GM18909 (cell line): ENCODE measurements around the gene KBTBD12.

Experiments
- ATAC-seq: cut with Tn5 transposase; IDR thresholded peaks from one replicate; pipeline ENCODE4 v1.9.1; 2021; ENCODE audit warnings: mild to moderate bottlenecking; ENCODE audit not compliant: unreplicated experiment, poor library complexity

KBTBD12 gene

DNA sequence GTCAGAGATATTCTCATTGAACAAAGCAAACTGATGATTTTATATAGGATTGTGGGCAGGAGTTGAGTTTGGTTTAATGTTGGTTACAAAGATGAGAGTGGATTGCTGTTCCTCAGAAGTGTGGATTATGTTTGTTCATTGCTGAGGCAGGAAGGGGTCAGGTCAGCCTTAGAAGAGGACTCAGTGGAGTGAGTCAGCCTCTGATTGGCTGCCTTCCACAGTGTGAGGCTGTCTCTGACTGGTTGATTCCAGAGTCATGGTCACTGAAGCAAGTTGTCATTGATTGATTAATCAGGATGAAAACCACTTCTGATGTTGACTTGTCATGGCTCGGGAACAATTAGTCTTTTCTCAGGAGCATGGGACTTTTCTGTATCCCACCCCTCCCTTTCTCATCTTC, 36.2 kb downstream of the KBTBD12 start:
- no peak for ATAC-seq

DNA sequence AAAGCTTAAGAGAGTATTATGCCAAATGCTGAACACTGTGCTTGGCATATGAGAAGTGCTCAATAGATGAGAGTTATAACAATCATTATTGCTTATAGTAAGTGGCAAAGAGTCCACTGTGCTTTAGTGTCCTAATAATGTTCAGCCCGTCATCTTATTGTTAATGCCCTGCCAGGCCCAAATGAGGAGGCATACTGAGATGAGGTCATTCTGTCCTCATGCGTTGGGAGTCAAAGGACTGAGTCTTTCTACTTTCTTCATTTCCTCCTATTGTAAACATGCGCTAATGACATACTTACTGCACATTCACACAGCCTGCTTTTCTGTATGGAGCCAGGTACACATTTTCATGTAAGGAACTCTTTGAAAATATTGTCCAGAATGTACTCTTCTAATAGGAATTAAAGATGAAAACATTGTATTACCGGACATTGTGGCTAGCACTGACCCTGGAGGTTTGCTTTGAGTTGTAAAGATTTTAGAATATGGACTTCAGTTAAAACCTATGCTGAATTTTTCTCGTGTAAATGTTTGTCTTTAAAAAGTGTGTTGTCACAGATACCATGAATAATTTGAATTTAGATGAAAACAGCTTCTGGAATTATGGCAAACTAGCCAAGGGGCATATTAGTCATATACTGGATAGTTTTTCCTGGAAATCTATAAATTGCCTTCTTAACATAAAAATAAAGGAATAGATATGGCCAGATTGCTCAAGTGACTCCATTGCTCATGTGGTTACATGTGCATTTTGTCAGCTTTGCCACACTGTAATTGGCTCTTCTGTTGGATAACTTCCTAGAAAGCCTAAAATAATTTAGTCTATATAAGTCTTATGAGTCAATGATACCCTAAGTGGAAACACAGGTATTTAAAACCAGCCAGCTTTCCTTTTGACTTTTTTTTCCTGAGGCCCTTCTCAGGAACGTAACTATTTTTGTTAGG, 38.3 kb downstream of the KBTBD12 start:
- no peak for ATAC-seq

DNA sequence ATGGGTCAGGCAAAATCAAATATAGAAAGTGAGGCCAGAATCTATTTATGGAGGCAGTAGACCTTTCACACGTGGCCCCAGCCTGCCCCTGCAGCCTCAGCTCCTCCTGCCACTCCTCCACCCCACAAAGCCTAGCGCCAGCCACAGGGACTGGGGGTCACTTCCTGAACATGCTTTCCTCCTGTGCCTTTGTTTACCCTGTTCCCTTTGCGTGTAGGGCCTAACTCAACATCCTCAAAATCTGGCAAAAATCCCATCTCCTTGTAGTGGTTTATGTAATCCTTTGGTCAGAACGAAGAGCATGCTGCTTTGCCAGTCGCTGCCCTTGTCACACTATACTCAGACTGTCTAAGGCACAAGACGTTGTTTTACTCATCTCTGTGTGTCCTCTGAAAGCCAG, 39.6 kb downstream of the KBTBD12 start:
- no peak for ATAC-seq

DNA sequence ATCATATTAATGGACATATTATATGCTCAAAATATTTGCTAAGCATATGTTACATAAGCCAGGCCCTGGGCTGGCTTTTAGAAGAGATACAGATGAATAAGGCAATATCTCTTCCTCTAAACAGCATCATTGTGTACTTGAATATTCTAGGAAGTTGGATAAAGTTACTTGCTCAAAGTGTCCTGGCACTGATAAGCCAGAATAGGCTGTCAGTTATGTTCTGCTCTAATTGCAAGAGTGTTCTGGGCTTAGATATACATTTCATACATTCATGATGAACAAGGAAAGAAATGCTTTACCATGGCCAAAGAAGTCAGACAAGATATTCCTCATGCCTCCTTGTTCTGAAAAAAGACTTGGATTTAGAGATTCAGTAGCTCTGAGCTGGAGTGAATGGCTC, 40.7 kb downstream of the KBTBD12 start:
- no peak for ATAC-seq

DNA sequence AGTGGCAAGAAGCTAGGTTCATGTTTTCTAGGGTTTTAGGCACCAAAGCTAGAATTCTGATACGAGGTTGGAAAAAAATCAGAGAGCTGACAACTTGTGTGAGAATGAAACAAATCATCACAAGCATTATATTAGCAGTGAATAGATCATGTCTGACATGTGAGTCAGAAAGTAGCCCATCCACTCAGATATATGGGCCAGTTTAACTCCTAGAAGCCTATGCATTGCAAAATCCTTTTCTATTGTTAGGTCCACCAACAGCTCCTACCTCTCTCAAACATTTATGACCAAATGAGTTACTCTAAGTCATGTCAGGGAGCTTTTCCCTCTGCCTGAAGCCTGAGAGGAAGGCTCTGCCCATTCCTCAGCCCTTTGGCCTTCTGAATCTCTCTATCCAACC, 44.0 kb downstream of the KBTBD12 start:
- ATAC-seq = no peak

DNA sequence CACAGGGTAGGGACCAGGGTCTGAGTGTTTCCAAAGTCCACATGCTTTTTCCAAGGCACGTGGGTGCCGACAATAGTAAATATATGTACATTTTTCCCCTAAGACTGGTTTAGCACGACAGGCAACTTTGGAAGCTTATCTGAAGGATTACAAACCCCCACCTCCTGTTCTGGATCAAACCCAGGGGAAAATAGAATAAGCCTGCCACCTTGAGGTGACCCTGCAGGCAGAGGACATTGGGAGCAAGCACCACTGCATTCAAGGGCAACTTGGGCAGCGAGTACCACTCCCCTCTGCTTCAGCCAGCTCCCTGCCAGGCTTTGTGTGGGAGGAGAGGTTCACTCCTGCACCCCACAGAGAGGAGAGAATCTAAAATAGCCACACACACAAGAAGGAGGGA, 44.8 kb downstream of the KBTBD12 start:
- ATAC-seq = no peak

DNA sequence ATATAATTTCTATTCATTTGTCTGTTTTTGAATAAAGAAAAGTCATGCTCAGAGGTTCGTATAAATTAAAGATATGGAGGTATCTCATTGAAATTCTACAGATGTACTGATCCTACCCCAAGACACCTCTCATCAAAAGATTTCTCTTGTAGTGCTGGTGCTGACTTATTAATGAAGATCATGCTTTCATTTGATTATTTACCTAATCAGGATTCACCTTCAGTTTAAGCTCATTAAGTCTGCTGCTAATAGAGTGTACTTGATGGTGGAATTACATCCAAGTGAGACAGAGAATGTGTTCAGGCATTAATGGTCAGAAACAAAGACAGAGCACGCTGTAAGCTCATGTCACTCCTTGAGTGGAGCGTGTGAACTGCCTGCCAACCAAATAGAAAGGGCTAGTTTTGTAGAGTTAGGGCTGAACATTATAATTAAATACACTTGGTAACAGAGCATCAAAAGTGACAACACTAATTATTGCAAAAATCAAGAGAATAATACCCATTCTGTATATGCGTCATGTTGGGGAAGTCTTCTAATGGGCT, 45.5 kb downstream of the KBTBD12 start:
- ATAC-seq = no peak

DNA sequence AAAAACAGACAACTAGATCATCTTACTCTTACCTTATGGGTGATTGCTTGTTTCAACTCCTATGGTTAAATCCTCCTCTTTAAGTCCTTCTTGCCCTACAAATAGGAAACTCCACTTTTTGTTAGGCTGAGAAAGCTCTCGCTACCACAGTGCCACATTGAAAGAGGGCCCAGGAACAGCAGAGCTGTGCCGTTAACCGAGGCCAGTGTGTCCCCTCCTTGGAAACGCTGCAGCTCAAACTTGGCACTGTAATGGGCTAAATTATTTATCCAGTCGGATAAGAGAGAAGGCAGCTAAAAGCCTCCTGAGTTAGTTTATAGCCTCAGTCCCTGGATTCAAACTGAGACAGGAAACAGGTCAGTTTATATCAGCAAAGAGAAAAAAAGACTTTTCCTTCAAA, 46.1 kb downstream of the KBTBD12 start:
- no peak for ATAC-seq

DNA sequence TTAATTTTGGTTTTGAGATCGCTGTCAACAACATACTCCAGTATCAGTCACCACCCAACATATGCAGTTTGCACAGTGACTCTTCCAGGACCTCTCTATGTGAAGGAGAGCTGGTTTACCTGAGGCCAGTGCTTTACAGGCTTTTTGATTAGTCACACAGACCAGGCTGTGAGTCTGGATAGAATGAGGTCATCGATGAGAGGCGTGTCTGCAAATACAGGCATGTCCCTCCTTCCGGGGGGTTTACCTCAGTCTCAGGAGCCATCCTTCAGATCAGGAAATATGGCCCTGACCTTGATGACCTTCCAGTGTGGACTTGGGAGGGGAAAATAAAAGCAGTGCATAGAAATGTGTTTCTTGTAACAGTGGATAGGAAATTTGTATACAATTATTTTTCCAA, 46.9 kb downstream of the KBTBD12 start:
- no peak for ATAC-seq

DNA sequence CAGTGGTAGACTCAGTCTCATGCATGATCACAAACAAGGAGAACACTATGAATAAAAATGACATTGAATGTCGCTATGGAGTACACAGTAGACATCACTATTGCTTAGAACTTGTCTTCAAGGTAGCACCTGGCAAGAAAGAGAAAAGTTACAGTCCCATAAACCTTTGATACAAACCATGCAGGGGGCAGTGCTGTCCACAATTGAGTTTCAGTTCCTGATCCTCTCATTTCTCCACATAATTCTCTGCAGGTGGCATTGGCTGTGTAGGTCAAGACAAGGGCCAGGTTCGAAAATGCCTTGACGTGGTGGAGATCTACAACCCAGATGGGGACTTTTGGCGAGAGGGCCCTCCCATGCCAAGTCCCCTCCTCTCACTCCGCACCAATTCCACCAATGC, 47.9 kb downstream of the KBTBD12 start:
- ATAC-seq = no peak

DNA sequence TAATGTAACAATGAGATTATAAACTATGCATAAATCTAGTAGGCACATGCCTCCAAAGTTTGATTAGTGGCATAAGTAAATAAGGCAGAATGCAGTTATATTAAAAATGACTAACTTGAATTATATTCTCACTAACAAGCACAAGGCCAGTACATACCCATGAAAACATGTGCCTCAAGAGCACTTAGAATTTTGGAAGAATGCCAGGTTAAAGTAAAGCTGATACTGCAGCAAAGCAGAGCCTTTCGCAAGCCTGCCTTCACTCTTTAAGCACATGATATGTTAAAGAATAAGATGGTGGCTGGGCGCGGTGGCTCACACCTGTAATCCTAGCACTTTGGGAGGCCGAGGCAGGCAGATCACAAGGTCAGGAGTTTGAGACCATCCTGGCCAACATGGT, 49.0 kb downstream of the KBTBD12 start:
- ATAC-seq = no peak

DNA sequence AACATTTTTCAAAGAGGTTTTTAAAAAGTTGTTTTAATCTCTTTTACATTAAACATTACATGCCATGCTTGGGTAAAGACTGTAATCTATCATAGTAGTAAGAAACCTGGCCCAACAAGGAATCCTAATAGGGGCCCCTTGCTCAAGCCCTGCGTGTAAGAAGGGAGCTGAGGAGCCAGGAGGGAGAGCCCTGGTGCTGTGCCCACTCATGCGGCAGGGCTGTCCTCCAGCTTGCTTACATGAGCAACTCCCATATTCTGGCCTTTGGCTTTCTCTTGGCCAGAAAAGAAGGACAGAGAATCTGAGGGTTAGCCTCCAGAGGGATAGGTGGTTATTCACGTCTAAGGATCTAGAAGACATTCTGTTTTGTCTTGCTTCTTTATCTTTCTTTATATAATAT, 49.8 kb downstream of the KBTBD12 start:
- no peak for ATAC-seq

DNA sequence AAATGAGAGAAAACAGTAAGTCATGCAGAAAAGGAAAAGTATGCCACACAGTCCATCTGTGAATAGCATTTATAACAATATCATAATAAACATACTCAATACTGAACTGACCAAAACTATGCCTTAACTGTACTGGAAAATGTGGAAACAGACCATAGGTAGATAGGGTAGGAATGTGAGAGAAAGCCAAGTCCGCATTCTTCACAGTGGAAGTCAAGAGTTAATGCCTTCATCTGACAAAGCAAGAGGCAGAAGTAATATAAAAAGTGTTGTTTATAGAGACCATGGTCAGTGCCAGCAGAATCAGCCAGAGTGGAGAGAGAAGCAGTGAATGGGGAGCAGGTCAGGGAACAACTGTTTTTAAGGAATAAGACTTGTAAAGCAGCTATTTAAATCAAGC, 52.3 kb downstream of the KBTBD12 start:
- no peak for ATAC-seq

DNA sequence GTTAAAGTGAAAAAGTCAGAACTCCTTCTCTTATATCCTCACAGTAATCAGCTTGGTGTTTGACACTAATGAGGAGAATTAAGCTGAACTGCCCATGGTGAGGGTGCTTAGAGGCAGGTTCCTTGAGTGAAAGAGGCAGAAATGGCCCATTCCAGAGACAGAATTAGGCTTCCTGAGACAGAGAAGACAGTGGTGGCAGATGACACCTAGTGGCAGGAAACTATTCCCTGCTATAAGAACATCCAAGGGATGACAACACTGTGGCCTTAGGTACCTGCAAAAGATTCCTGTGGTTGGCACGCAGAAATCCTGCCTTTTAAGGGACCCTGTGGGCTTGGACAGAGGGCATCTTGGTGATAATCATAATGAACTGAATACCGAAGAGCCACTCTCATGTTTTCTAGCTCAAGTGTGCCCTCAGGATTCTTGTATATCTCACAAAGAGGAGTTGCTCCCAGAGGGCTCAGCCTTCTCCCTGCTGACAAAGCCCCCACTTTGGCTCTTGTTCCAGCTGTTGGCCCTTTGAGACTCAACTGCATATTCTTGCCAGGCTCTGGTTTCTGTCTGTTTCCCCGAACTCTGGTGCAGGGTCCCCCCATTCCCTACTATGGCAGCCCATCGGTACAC, 56.0 kb downstream of the KBTBD12 start:
- no peak for ATAC-seq

DNA sequence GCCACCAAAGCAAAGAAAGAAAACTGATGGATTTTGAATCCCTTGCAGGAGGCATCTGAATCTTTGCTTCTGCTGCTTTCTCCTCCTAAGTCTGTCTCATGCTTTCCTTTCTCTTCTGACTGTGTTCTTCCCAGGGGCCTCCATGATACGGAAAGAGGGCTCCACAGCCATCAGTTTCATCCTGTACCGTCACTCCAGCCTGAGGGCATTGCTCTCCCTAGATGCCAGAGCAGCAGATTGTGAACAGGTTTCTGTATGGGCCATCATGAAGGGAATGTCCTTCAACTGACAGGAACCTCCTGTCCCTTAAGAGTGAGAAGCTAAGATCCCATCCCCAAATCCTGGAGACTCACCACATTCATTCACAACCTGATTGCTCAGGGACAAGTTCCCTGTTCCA, 59.2 kb downstream of the KBTBD12 start:
- no peak for ATAC-seq

DNA sequence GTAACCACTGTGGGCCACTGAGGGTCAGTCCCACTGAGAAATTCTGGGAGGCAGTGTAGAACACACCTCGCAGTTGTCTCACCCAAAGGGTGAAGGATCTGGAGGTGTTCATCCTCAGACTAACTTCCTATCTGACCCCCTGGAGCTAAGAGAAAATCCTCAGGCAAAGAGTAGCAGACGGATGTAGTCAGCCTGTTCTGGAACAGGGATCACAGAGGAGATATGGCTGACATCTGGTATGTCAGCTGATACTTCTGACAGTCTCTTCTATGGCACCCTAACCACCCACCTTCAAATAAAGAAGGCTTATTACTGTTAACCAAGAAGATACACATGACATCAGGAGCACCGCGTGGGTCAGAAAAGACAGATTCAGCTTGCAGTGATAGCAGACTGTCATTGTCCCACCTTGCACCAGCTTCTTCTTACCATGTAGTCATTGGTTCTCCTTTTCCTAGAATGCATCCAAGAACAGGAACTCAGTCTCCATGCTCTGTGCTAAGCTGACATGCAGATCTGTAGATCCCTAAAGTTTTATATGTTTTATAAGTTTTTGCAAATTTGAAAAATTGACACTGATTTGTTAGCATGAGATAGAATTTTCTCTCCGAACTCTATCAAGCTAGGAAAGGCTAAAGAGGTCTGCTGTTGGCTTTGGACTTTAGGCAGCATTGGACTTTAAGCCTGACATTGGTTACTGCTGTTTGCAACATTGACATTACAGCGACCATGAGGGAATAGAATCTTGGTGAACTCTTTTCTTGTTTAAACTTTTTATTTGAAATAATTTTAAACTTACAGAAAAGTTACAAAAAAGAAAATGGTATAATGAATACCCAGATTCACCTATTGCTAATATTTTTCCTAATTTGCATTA, 60.4 kb downstream of the KBTBD12 start:
- no peak for ATAC-seq

DNA sequence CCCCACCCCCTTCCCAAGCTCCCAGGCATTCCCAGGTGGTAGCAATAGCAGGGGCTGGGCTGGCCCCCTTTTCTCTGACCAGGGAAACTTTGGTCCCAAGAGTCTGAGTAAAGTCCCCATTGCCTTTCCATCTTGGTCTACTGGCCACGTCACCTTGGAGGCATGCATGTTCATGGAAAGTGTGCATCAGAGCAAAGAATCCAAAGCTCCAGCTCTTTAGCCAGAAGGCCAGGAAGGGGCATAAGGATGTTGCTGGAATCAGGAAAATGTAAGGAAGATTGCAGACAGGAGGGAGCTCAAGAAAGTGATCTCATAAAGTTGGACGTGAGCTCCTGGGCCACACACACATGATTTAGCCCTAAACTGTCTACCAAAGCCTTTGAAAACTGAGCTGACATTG, 63.6 kb downstream of the KBTBD12 start:
- ATAC-seq = no peak

DNA sequence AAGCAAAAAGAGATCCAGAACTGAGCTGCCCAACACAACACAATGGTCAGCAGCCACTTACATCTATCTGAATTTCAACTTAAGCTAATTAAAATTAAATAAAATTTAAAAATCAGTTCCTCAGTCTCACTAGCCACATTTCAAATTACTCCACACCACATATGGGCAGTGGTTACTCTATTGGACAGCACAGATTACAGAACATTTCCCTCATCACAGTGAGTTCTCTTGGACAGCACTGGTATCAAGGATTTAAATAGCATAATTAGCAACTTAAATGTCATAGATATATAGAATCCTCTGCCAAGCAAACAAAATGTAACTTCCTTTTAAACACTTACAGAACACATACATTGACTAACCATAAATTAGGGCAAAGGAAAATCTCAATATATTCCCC, 64.4 kb downstream of the KBTBD12 start:
- ATAC-seq = no peak

DNA sequence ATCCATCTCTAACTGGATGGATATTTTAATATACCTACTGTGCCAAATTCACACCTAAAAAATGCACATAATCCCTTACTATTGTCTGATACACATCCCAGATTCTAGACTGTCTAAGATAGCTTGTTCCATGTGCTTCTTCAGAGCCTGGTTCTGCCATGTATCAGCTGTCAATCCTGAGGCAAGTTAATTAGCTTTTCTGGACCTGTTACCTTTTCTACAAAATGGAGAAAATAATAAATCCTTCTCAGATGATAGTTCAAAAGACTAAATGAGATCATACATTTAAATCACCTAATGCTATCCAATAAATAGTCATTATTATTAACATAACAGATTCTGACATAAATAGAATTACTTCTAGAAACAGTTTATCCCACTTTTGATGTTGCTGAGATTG, 66.1 kb downstream of the KBTBD12 start:
- ATAC-seq = no peak

DNA sequence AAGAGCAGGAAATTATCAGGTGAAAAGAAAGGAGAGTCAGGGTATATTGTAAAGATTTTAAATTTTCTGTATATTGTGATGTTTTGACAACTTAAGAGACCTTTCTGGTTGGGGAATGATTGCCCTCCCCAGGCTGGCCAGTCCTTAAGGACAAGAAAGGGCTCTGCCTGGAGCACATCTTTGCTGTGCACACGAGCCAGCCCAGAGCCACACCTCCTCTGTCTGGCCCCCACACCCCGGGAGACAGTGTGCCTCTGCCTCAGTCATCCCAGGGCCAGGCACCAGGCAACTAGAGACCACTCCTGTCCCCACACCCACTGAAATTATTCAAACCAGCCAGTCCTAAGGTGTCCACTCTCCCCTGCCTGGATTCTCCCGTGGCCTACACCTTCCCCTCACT, 67.1 kb downstream of the KBTBD12 start:
- ATAC-seq = no peak
